SU-DHL-6 (cell line): ENCODE measurements around the gene CD151.

Experiments used
- H2AFZ ChIP-seq: fragments of 200-600 bp; sonication (generic); 2 replicates; pipeline ENCODE4 v1.6.1; 2014; ENCODE audit warnings: low read depth, mild to moderate bottlenecking, moderate library complexity, mixed read lengths, antibody characterized with exemption, low read length; ENCODE audit not compliant: severe bottlenecking
- H3F3A ChIP-seq: fragments of 200-600 bp; shearing (Covaris generic); 2 replicates; pipeline ENCODE4 v1.6.0; 2016; ENCODE audit warnings: antibody characterized with exemption, mild to moderate bottlenecking; ENCODE audit not compliant: insufficient read depth
- H3K27ac ChIP-seq: fragments of 200-600 bp; sonication (generic); 2 replicates; pipeline ENCODE4 v1.5.1; 2016; ENCODE audit warnings: low read depth, mild to moderate bottlenecking, low read length, moderate library complexity, mixed read lengths
- H3K27me3 ChIP-seq: fragments of 200-600 bp; sonication (generic), shearing (Covaris generic); 2 replicates; pipeline ENCODE4 v1.6.0; 2014; ENCODE audit warnings: mild to moderate bottlenecking, low read length
- H3K36me3 ChIP-seq: fragments of 200-600 bp; sonication (generic); 2 replicates; pipeline ENCODE4 v1.6.1; 2014; ENCODE audit warnings: mild to moderate bottlenecking, low read length, mixed read lengths
- H3K4me2 ChIP-seq: fragments of 300-600, 200-600 bp; shearing (Covaris generic), sonication (generic); 2 replicates; pipeline ENCODE4 v1.6.0; 2014; ENCODE audit warnings: low read length, low read depth, mild to moderate bottlenecking; ENCODE audit not compliant: poor library complexity, severe bottlenecking
- H3K4me3 ChIP-seq: fragments of 200-600 bp; sonication (generic); 2 replicates; pipeline ENCODE4 v1.5.1; 2014; ENCODE audit warnings: antibody characterized with exemption, low read length, mild to moderate bottlenecking, mixed read lengths; ENCODE audit not compliant: insufficient read depth, poor library complexity, severe bottlenecking
- H3K79me2 ChIP-seq: fragments of 200-600 bp; sonication (generic); 2 replicates; pipeline ENCODE4 v1.6.1; 2014; ENCODE audit warnings: mild to moderate bottlenecking, low read length, moderate library complexity; ENCODE audit not compliant: insufficient read depth
- H3K9ac ChIP-seq: fragments of 200-600 bp; sonication (generic); 2 replicates; pipeline ENCODE4 v1.7.0; 2014; ENCODE audit warnings: mild to moderate bottlenecking, low read length
- H3K9me2 ChIP-seq: fragments of 200-600 bp; sonication (generic); replicated peaks from 2 replicates; pipeline ENCODE4 v1.6.1; 2014; ENCODE audit warnings: low read length; ENCODE audit not compliant: insufficient read depth
- H3K9me3 ChIP-seq: fragments of 200-600 bp; sonication (generic); 2 replicates; pipeline ENCODE4 v1.6.1; 2014; ENCODE audit warnings: low read length, mixed read lengths; ENCODE audit not compliant: insufficient read depth
- H4K20me1 ChIP-seq: fragments of 200-600 bp; sonication (generic); 2 replicates; pipeline ENCODE4 v1.6.1; 2014; ENCODE audit warnings: low read depth, mild to moderate bottlenecking, antibody characterized with exemption, low read length, moderate library complexity, mixed read lengths
- EZH2phosphoT487 ChIP-seq: fragments of 200-600 bp; sonication (generic), shearing (Covaris generic); conservative IDR thresholded peaks from 2 replicates; pipeline ENCODE4 v1.6.1; 2018; ENCODE audit warnings: mild to moderate bottlenecking, antibody characterized with exemption, low read length, moderate library complexity, mixed read lengths
- TF ChIP-seq, protein P1 (sequence below): fragments of 200-600 bp; sonication (generic); IDR thresholded peaks from one replicate; pipeline ENCODE4 v1.5.1; 2017; ENCODE audit warnings: antibody characterized with exemption, mild to moderate bottlenecking, low read length, moderate library complexity; ENCODE audit not compliant: insufficient read depth, poor library complexity, severe bottlenecking

Gene CD151

DNA sequence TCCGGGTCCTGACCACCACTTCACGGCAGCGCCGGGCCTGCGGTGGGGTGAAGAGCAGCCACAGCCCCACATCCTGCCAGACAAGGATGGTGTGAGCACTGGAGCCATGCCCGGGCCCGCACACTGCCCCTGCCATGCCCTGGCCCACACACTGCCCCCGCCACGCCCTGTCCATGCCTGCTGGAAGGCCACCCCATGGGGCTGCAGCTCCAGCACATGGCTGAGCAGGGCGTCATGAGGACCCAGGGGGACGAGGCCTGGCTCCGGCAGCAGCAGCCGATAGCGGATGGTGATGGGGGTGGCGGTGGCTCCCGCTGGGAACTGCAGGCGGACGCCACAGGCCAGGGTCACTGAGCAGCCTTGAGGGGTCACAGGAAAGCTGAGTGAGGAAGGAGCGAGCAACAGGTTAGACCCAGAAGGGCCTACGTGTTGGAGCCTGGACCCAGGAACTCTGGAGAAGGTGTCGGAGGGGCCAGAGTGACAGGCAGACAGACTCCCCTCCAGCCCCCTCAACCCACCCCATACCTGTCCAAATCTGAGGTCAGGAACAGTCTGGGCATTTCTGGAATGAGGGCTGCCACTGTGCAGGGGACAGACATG lies 30.6 kb upstream of the CD151 start:
- Histone ChIP-seq H3K9ac (no peak overlapping the region), H3K4me2 (no peak overlapping the region), H3K79me2 (no peaks in the 10 kb centered on the region), H3K4me3 (no peak overlapping the region), H4K20me1 (no peaks in the 10 kb centered on the region), H3K36me3 (no peaks in the 10 kb centered on the region), H3F3A (no peaks in the 10 kb centered on the region; the same call in 1 of the 2 replicates), H2AFZ (no peak overlapping the region), H3K9me2 (no peaks in the 10 kb centered on the region), H3K9me3 (no peaks in the 10 kb centered on the region), H3K27me3 (no peaks in the 10 kb centered on the region), H3K27ac (no peak overlapping the region)
- TF ChIP-seq, protein P1, sequence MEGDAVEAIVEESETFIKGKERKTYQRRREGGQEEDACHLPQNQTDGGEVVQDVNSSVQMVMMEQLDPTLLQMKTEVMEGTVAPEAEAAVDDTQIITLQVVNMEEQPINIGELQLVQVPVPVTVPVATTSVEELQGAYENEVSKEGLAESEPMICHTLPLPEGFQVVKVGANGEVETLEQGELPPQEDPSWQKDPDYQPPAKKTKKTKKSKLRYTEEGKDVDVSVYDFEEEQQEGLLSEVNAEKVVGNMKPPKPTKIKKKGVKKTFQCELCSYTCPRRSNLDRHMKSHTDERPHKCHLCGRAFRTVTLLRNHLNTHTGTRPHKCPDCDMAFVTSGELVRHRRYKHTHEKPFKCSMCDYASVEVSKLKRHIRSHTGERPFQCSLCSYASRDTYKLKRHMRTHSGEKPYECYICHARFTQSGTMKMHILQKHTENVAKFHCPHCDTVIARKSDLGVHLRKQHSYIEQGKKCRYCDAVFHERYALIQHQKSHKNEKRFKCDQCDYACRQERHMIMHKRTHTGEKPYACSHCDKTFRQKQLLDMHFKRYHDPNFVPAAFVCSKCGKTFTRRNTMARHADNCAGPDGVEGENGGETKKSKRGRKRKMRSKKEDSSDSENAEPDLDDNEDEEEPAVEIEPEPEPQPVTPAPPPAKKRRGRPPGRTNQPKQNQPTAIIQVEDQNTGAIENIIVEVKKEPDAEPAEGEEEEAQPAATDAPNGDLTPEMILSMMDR = no peak
- no peak for TF ChIP-seq EZH2phosphoT487

DNA sequence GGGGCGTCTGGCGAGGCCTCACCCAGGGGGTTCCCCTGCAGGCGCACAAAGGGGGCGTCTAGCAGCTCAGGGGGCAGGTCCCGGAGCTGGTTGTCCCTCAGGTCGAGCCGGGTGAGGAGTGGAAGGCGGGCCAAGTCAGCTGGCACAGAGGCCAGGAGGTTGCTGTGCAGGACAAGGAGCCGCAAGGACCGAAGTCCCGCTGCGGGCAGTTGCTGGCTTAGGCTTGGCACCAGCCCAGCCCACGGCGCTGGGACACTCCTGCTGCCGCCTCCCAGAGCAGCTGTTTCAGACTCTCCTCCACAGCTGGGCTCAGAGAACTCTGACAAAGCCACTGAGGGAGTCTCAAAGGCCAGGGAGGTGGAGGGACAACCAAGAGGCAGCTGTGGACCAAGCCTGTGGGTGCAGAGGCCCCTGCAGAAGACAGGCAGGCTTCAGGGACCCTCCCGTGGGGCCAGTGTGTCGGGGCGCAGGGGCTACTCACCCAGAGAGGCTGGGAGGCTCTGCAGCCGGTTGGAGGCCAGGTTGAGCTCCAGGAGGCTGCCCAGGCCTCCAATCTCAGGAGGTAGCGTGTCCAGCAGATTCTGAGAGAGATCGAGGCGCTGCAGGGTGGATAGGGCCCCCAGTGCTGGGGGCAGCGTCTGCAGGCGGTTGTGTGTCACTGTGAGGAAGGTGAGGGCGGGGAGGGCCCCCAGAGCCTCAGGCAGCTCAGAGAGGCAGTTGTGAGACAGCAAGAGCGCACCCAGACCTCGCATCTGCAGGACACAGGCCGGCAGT lies 29.9 kb upstream of the CD151 start:
- Histone ChIP-seq H4K20me1 (no peaks in the 10 kb centered on the region), H3K27me3 (no peaks in the 10 kb centered on the region), H3K9me2 (no peaks in the 10 kb centered on the region), H3K4me2 (no peak overlapping the region), H3K9me3 (no peaks in the 10 kb centered on the region), H2AFZ (no peak overlapping the region), H3K36me3 (no peaks in the 10 kb centered on the region), H3F3A (peaks cover 4% of the 10 kb centered on the region), H3K9ac (no peak overlapping the region), H3K27ac (no peak overlapping the region), H3K4me3 (no peak overlapping the region), H3K79me2 (peaks cover 2% of the 10 kb centered on the region)
- TF ChIP-seq EZH2phosphoT487 = no peak
- TF ChIP-seq, protein P1 = no peak

DNA sequence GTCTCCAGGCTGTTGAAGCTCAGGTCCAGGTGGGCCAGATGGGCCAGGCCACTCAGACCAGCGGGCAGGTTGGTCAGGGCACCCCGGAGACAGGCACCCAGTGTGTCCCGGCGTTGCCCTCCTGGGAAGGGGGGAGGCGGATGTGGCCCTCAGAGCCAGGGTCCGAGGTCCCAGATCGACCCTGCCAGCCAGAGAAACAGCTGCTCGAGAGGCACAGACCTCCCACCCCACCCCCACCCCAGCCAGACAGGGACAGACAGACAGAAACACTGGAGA lies 29.3 kb upstream of the CD151 start:
- Histone ChIP-seq H3K79me2 (peaks cover 7% of the 10 kb centered on the region), H3K9me3 (no peaks in the 10 kb centered on the region), H3K27me3 (no peaks in the 10 kb centered on the region), H2AFZ (no peak overlapping the region), H3K36me3 (no peaks in the 10 kb centered on the region), H3K4me2 (peak overlapping the region; percentile 61), H3K27ac (no peak overlapping the region), H3K9ac (no peak overlapping the region), H3F3A (peaks cover 8% of the 10 kb centered on the region), H4K20me1 (no peaks in the 10 kb centered on the region), H3K4me3 (no peak overlapping the region), H3K9me2 (no peaks in the 10 kb centered on the region)
- TF ChIP-seq, protein P1 = no peak
- no peak for TF ChIP-seq EZH2phosphoT487
